Spleen (tissue), 11 donors: Measurements from ENCODE around the gene TOP1. TPM values are rescaled to one million over a fixed set of nuclear protein-coding genes. Genes with fewer than 3 reads are reported as not detected.
A peak's percentile ranks its signal among the peaks of the same experiment; 100 is the strongest.

ENCODE experiments used
- DNase-seq: peaks from one replicate; pipeline ENCODE4 v3.0.0-alpha.2; 2020
- H3K27ac ChIP-seq, 8 donors: fragments of 200-600 bp; sonication (generic) in 7 of 8; 1 replicate in 4 of 8; 2 replicates in 4 of 8; pipeline versions ENCODE4 v1.5.0 to v1.8.0; 2016 to 2021; ENCODE audit warnings: inconsistent platforms in 4 of 8, mild to moderate bottlenecking in 4 of 8, moderate library complexity in 1 of 8
- H3K27me3 ChIP-seq, 7 donors: fragments of 200-600 bp; sonication (generic) in 6 of 7; replicated peaks in 1 of 7; 1 replicate in 4 of 7; 2 replicates in 3 of 7; pipeline versions ENCODE4 v1.5.0 to v1.8.0; 2016 to 2021; ENCODE audit warnings: inconsistent platforms in 3 of 7, mild to moderate bottlenecking in 1 of 7
- H3K36me3 ChIP-seq, 6 donors: fragments of 200-600 bp; sonication (generic) in 5 of 6; 1 replicate in 4 of 6; 2 replicates in 2 of 6; pipeline versions ENCODE4 v1.5.0 to v1.8.0; 2016 to 2021; ENCODE audit warnings: inconsistent platforms in 2 of 6
- H3K4me1 ChIP-seq, 6 donors: fragments of 200-600 bp; sonication (generic) in 5 of 6; 1 replicate in 3 of 6; 2 replicates in 3 of 6; pipeline versions ENCODE4 v1.5.0 to v1.8.0; 2016 to 2021; ENCODE audit warnings: inconsistent platforms in 3 of 6
- H3K4me3 ChIP-seq, 8 donors: fragments of 200-600 bp; sonication (generic) in 7 of 8; 1 replicate in 4 of 8; 2 replicates in 4 of 8; pipeline versions ENCODE4 v1.5.0 to v1.8.0; 2016 to 2021; ENCODE audit warnings: inconsistent platforms in 4 of 8, mild to moderate bottlenecking in 4 of 8, moderate library complexity in 2 of 8
- H3K9me3 ChIP-seq, 8 donors: fragments of 200-600 bp; sonication (generic) in 7 of 8; 1 replicate in 4 of 8; 2 replicates in 4 of 8; pipeline versions ENCODE4 v1.5.0 to v1.8.0; 2016 to 2021; ENCODE audit warnings: inconsistent platforms in 4 of 8
- CTCF ChIP-seq, 11 experiments: fragments of 200-600 bp in 7 of 11; fragments of 450-650 bp in 4 of 11; sonication (generic) in 4 of 11; IDR thresholded peaks in 8 of 11; conservative IDR thresholded peaks in 3 of 11; 1 replicate in 7 of 11; 2 replicates in 4 of 11; pipeline versions ENCODE4 v1.4.0 to v1.8.0; 2016 to 2021; ENCODE audit warnings: antibody characterized with exemption in 11 of 11, inconsistent platforms in 4 of 11, mild to moderate bottlenecking in 1 of 11
- POLR2A ChIP-seq, 3 donors: fragments of 450-650 bp; IDR thresholded peaks; one replicate each; pipeline ENCODE4 v1.5.1; 2017; ENCODE audit warnings: antibody characterized with exemption in 3 of 3, mild to moderate bottlenecking in 1 of 3
- POLR2AphosphoS5 ChIP-seq, 3 donors: sonication (generic); formaldehyde crosslinking; IDR thresholded peaks; one replicate each; pipeline ENCODE4 v1.5.1; 2017; ENCODE audit warnings: antibody characterized with exemption in 3 of 3
- WGBS, 5 donors: extraction: QIAGEN DNeasy Blood & Tissue Kit in 3 of 5; methylation state at CpG; one replicate each; pipeline versions ENCODE4 v1.1.5 to v1.1.7; 2013 to 2018; 5-methylcytosine and 5-hydroxymethylcytosine counted together
- intact Hi-C: fragments of 100-400 bp; cut with DNase I; formaldehyde crosslinking; loops from one replicate; pipeline ENCODE4 v1.15.0; 2023; ENCODE audit warnings: low total_unique reads
- polyA plus RNA-seq, 3 donors: library from polyadenylated mRNA; stranded (reverse); fragments of 200-250 nt; gene quantifications; one replicate each; pipeline ENCODE4 v1.2.1, GENCODE V29; 2013
- total RNA-seq, 7 donors: library from RNA; depleted of rRNA in 3 of 7; stranded (reverse); fragments of >200 nt in 3 of 7; fragmentation: NEBNext Ultra II Directional in 4 of 7; extraction: Animal tissue kit (Norgen Biotek cat#: 25700) in 4 of 7; gene quantifications; one replicate each; pipeline versions ENCODE4 v1.1.0 to v1.2.1, GENCODE V29; 2016 to 2021
- donor health status: healthy with polysubstance abuse.
- donor health status: DM: no; HTN: no; CAD: no; lungs with moderate emphysema.
- donor health status: DM: no; HTN: no; CAD: no.
- donor health status: Bipolar disorder and iron deficiency.
- donor health status: healthy.
- donor health status: DM: no; HTN: no; CAD: no.
- donor health status: DM: yes; HTN: yes; CAD: no.

The TOP1 gene
- total and polyA plus RNA-seq, 10 donors = 20.7 to 74.6 (median 44.8) TPM

DNA sequence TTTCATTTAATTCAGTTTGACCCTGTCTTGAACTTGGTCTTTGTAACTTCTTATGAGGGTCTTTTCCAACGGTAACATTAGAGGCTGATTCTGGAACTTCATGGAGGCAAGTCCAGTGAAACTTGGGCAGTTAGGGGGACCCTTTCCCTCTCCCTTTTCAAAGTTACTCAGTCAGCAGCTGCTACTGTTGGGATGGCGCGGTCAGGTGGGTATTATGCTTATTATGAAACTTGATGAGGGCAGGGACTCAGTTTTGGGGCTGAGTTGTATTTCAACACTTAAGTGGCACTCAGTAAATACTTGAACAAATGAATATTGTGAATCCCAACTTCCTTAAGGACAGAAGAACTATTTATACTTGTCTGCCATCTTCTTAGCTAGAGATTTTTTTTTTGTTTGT, 20.8 kb downstream of the TOP1 start:
- no peak for DNase-seq
- H3K27ac ChIP-seq = peak overlapping the region in 7 of 8 donors; percentile 50 to 84 (median 75)
- H3K27me3 ChIP-seq = no peaks in the 10 kb centered on the region
- TF ChIP-seq POLR2A (IDR thresholded peaks at IDR 0.05) = no peak
- TF ChIP-seq POLR2AphosphoS5 (IDR thresholded peaks at IDR 0.05) = no peak
- TF ChIP-seq CTCF (IDR thresholded peaks at IDR 0.05 in 8 of 11, conservative IDR thresholded peaks at IDR 0.05 in 3 of 11) = no peak
- H3K4me3 ChIP-seq = no peak overlapping the region
- H3K9me3 ChIP-seq = peaks cover 0 to 6% (median 0%) of the 10 kb centered on the region in 8 donors
- intact Hi-C loops = no loop called here
- no peaks in the 10 kb centered on the region for H3K36me3 ChIP-seq
- WGBS, 5 donors = 37 to 66% (median 41%) methylated on average over 3 of the region's 3 CpGs
- peaks cover 51 to 99% (median 94%) of the 10 kb centered on the region in 6 donors for H3K4me1 ChIP-seq

GRCh38 chr20:41050361-41051008, 21.9 kb downstream of the TOP1 start:
- intact Hi-C loops = no loop called here
- 25 to 41% (median 38%) methylated on average over 1 of the region's 1 CpG for WGBS, 5 donors
- Histone ChIP-seq H3K27ac (peak overlapping the region in 7 of 8 donors; percentile 43 to 84 (median 75)), H3K27me3 (no peaks in the 10 kb centered on the region), H3K4me3 (no peak overlapping the region), H3K9me3 (peaks cover 0 to 7% (median 0%) of the 10 kb centered on the region in 8 donors), H3K4me1 (peaks cover 57 to 99% (median 94%) of the 10 kb centered on the region in 6 donors), H3K36me3 (no peaks in the 10 kb centered on the region)
- DNase-seq = no peak
- TF ChIP-seq POLR2A (IDR thresholded peaks at IDR 0.05) = no peak
- no peak for TF ChIP-seq POLR2AphosphoS5 (IDR thresholded peaks at IDR 0.05)
- TF ChIP-seq CTCF (IDR thresholded peaks at IDR 0.05 in 8 of 11, conservative IDR thresholded peaks at IDR 0.05 in 3 of 11) = no peak

DNA sequence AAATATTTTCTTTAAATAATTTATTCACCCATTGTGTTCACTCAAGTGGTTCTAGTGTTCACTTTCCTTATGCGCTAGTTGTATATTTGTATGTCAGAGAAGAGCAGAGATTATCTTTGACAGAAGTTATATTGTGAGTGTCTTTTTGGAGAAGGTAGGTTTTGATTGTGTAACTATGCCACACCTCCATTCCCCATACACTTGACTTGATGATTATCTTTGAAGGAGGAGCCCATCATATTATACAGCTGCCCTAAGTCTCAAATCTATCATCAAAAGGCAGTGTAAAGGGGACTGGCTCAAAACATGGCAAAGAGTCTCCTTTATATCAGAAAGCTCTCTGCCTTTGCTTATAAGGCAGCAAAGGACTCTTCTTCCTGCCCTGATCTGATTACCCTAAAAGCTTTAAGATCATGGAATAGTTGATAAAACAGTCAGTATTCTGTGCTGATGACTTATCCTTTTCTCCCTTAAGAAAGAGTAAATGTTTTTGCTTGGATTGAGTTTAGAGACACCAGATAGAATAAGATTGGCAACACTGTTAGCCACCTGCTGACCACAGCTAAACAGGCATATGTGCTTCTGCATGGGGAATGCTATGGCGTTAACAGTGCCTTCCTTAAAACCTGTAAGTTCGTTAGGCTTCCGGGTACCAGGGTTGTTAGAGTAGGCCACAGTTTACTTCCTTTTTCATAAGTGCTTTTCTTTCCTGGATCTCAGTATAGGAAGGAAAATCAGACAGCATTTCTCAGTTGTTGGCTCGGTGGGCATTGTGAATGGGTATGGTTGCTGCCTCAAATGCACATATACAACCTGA, 22.6 kb downstream of the TOP1 start:
- DNase-seq = no peak
- peaks cover 61 to 99% (median 92%) of the 10 kb centered on the region in 6 donors for H3K4me1 ChIP-seq
- no peaks in the 10 kb centered on the region for H3K36me3 ChIP-seq
- TF ChIP-seq CTCF (IDR thresholded peaks at IDR 0.05 in 8 of 11, conservative IDR thresholded peaks at IDR 0.05 in 3 of 11) = no peak
- peak in 1 of 3 donors; percentile 11 for TF ChIP-seq POLR2AphosphoS5 (IDR thresholded peaks at IDR 0.05)
- peak overlapping the region; percentile 8 to 84 (median 71) for H3K27ac ChIP-seq
- no peaks in the 10 kb centered on the region for H3K27me3 ChIP-seq
- peaks cover 0 to 7% (median 0%) of the 10 kb centered on the region in 8 donors for H3K9me3 ChIP-seq
- WGBS, 5 donors = 20 to 40% (median 28%) methylated on average over 5 of the region's 5 CpGs
- intact Hi-C loops = no loop called here
- peak overlapping the region in 1 of 8 donors; percentile 8 for H3K4me3 ChIP-seq
